Measurements from ENCODE around the gene UBE2E1. TPM values are rescaled to one million over a fixed set of nuclear protein-coding genes. Genes with fewer than 3 reads are reported as not detected.
"Not testable (repeated sequence)": the region's sequence is repeated elsewhere in the genome, so short reads cannot be mapped to it uniquely, and the experiment has no call there.

Gene UBE2E1
- polyA plus RNA-seq, 1 experiment: 134 TPM

DNA sequence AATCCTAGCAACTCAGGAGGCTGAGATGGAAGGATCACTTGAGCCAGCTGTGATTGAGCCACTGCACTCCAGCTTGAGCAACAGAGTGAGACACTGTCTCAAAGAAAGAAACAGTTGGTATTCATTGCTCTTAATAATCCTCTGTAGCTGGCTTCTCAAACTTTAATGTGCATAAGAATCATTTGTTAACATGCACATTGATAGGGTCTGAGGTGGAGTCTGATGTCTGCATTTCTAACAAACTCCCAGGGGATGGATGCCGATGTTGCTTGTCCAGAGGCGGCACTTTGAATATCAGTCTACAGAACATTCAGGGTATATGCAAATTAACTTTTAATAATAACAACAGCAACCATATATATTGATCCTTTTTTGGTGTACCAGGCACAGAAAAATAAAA is 71.2 kb downstream of the UBE2E1 start:
- Histone ChIP-seq H3K27me3 (ENCODE audit: control insufficient read depth, insufficient read depth, low read length) (no peaks in the 10 kb centered on the region), H3K4me3 (ENCODE audit: low read depth, low read length) (no peak overlapping the region), H3K9me3 (ENCODE audit: control insufficient read depth, insufficient read depth, low read length) (peaks cover 3% of the 10 kb centered on the region; the same call in 1 of the 2 replicates), H3K27ac (ENCODE audit: low read depth, low read length) (peak overlapping the region; percentile 24)
- no peak for DNase-seq (ENCODE audit: low read depth, low spot score)
- TF ChIP-seq, protein P1, sequence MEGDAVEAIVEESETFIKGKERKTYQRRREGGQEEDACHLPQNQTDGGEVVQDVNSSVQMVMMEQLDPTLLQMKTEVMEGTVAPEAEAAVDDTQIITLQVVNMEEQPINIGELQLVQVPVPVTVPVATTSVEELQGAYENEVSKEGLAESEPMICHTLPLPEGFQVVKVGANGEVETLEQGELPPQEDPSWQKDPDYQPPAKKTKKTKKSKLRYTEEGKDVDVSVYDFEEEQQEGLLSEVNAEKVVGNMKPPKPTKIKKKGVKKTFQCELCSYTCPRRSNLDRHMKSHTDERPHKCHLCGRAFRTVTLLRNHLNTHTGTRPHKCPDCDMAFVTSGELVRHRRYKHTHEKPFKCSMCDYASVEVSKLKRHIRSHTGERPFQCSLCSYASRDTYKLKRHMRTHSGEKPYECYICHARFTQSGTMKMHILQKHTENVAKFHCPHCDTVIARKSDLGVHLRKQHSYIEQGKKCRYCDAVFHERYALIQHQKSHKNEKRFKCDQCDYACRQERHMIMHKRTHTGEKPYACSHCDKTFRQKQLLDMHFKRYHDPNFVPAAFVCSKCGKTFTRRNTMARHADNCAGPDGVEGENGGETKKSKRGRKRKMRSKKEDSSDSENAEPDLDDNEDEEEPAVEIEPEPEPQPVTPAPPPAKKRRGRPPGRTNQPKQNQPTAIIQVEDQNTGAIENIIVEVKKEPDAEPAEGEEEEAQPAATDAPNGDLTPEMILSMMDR (IDR thresholded peaks at IDR 0.05; ENCODE audit: low read depth, low read length): no peak
- CTCF ChIA-PET: interaction anchor here (0.7 to 4.6 kb wide), 2 partner anchors 11 to 13 kb away, joined by 3 to 38 read pairs; no protein-coding TSS in a partner anchor
- POLR2A ChIA-PET: interaction anchor here (1.4 kb wide), 1 partner anchor 40 kb away, joined by 6 read pairs; the partner anchor contains the start of genes NKIRAS1 and RPL15

DNA sequence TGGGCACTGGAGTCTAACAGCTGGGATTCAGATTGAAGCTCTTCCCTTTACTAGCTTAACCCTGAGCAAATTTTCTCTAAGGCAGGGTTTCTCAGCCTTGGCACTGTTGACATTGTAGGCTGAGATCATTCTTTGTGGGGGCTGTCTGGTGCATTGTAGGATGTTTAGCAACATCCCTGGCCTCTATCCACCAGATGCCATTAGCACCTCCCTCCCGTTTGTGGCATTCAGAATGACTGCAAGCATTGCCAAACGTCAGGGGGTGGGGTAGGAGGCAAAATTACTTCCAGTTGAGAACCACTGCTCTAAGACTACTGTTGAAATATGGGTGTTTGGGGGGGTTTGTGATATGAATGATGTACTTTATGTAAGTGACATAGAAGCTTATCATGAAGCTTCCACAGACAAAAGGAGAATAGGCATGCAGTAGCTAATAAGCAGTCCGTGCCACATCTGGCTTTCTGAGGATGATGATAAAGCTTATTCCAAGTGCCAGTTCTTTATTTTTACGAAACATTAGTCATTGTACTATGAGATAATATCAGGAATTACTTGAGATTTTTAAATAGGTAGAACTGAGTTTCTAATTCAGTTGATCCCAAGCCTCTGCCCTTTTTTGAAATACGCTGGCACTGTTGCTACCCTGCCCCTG is 71.7 kb downstream of the UBE2E1 start:
- Histone ChIP-seq H3K9me3 (ENCODE audit: control insufficient read depth, insufficient read depth, low read length) (peaks cover 5% of the 10 kb centered on the region; the same call in 1 of the 2 replicates), H3K4me3 (ENCODE audit: low read depth, low read length) (no peak overlapping the region), H3K27me3 (ENCODE audit: control insufficient read depth, insufficient read depth, low read length) (no peaks in the 10 kb centered on the region), H3K27ac (ENCODE audit: low read depth, low read length) (peak overlapping the region; percentile 24)
- TF ChIP-seq, protein P1 (IDR thresholded peaks at IDR 0.05; ENCODE audit: low read depth, low read length): no peak
- ChIA-PET POLR2A (interaction anchor here (0.6 to 1.4 kb wide), 2 partner anchors 40 to 569 kb away, joined by 3 to 6 read pairs; partner anchors contain the start of genes NKIRAS1 and RPL15), CTCF (interaction anchor here (0.7 to 4.6 kb wide), 2 partner anchors 11 to 12 kb away, joined by 3 to 38 read pairs; no protein-coding TSS in a partner anchor)
- DNase-seq (ENCODE audit: low read depth, low spot score): no peak

DNA sequence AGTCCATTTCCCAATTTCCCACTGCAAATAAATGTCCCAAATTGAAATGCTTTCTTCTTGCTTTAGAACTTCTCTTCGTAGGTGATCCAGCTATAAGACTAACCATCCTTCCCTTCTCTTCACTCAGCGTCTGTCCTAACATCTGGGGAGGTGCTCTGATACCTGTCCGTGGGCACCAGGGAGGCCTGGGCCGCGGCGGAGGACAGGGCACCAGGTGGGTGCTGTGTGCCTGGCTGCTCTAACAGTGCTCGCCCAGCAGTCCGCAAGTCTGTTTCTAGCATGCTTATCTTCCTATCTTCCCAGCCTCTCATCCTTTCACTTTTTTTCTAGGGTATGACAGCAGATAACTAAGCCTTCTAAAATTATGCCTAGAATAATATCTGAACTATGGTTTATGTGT is 73.7 kb downstream of the UBE2E1 start:
- no peak for DNase-seq (ENCODE audit: low read depth, low spot score)
- CTCF ChIA-PET: no interaction called here
- H3K27ac ChIP-seq (ENCODE audit: low read depth, low read length): no peak overlapping the region
- peaks cover 8% of the 10 kb centered on the region; the same call in 1 of the 2 replicates for H3K9me3 ChIP-seq (ENCODE audit: control insufficient read depth, insufficient read depth, low read length)
- no peaks in the 10 kb centered on the region for H3K27me3 ChIP-seq (ENCODE audit: control insufficient read depth, insufficient read depth, low read length)
- POLR2A ChIA-PET: no interaction called here
- TF ChIP-seq, protein P1 (IDR thresholded peaks at IDR 0.05; ENCODE audit: low read depth, low read length): no peak
- no peak overlapping the region for H3K4me3 ChIP-seq (ENCODE audit: low read depth, low read length)

DNA sequence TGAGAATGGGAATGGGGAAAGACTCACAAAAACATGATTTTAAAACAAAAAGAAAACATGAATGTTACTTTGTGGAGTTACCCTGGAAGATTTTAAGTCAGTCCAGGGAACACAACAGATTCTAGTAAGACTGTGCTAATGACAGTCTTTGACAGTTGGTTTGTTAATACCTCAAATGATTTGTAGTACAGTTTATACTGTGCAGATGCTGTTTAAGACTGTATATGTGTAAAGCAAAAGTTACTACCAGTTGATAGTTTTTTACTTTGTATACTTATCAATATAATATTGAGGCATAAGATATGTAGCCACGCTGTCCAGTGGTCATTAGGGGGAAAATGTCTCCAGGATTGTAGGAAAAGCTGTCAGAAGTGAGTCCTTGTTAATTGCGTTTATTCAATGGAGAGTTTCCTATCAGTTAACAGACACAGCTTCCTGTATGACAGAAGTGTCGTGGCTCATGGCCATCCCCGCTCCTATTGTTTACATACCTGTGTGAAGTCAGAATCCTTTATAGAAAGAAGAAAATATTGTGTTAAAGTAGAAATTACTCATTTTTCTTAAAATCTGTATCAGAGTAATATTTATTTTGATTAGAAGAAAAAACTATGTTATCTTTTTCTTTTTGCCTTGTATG is 75.1 kb downstream of the UBE2E1 start:
- Histone ChIP-seq H3K27ac (ENCODE audit: low read depth, low read length) (no peak overlapping the region), H3K4me3 (ENCODE audit: low read depth, low read length) (no peak overlapping the region), H3K9me3 (ENCODE audit: control insufficient read depth, insufficient read depth, low read length) (peaks cover 8% of the 10 kb centered on the region; the same call in 1 of the 2 replicates), H3K27me3 (ENCODE audit: control insufficient read depth, insufficient read depth, low read length) (no peaks in the 10 kb centered on the region)
- ChIA-PET POLR2A (no interaction called here), CTCF (no interaction called here)
- TF ChIP-seq, protein P1 (IDR thresholded peaks at IDR 0.05; ENCODE audit: low read depth, low read length): no peak
- DNase-seq (ENCODE audit: low read depth, low spot score): no peak

GRCh38 chr3:23881993-23882392 is 76.2 kb downstream of the UBE2E1 start:
- H3K27ac ChIP-seq (ENCODE audit: low read depth, low read length); POLR2A ChIA-PET; H3K27me3 ChIP-seq (ENCODE audit: control insufficient read depth, insufficient read depth, low read length); H3K4me3 ChIP-seq (ENCODE audit: low read depth, low read length); DNase-seq (ENCODE audit: low read depth, low spot score); H3K9me3 ChIP-seq (ENCODE audit: control insufficient read depth, insufficient read depth, low read length): not testable (repeated sequence)
- CTCF ChIA-PET: interaction anchor here (1.6 kb wide), 1 partner anchor 9 kb away, joined by 3 read pairs; no protein-coding TSS in a partner anchor

Data from AG04450 (cell line).